ENCODE results near the gene KIFC1. TPM values are rescaled to one million over a fixed set of nuclear protein-coding genes. Genes with fewer than 3 reads are reported as not detected.

The KIFC1 gene
- total and polyA plus RNA-seq, 9 of the 15 experiments (the other 6 are each of a cell fraction or from before 2014, with no cell fraction given), result 1.3 to 95.2 (median 76.9) TPM

DNA sequence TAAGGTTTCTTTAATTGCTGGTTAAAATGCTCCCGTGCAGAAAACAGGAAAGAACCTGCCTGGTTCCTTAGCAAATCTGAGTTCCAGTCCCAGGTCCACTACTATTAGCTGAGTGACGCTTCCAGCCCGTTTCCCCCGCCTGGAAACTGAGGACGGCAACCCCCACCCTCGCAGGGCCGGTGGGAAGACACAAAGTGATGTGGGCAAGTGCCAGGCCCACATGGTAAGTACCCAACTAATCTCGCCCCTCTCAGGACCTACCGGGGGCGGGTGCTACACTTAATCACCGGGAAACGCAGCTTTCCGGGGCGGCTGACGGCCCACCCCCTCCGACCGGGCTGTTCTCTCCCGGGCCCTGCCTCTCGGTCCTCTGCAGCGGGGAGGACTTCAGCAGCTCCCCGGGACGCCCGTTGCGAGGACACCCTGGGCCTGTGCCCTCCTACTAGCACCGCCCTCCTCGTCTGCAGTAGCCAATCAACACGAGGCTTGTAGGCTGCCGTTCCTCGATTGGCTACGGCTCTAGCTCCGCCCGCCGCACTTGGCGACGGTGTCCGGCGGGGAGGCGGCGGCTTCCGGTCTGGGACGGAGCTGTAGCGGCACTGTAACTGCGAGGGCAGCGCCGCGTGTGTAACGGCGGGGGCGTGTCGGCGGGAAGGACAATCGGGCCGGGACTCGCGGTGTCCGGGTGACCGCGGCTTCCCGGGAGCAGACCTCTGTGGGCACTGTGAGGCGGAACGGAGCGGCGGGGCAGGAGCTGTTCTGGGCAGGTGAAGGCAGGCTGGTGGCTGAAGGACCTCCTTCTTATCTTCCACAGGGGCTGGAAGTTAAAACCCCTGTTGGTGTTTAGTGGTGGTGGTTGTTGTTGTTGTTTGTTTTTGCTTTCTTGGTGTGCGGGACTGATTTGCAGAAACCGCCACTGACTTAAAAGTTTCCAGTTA lies 62.7 kb downstream of the KIFC1 start, which contains the start of gene ZBTB9 (continued):
- TF ChIP-seq, protein P1, sequence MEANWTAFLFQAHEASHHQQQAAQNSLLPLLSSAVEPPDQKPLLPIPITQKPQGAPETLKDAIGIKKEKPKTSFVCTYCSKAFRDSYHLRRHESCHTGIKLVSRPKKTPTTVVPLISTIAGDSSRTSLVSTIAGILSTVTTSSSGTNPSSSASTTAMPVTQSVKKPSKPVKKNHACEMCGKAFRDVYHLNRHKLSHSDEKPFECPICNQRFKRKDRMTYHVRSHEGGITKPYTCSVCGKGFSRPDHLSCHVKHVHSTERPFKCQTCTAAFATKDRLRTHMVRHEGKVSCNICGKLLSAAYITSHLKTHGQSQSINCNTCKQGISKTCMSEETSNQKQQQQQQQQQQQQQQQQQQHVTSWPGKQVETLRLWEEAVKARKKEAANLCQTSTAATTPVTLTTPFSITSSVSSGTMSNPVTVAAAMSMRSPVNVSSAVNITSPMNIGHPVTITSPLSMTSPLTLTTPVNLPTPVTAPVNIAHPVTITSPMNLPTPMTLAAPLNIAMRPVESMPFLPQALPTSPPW (CRISPR knock-in tag; IDR thresholded peaks at IDR 0.05), result peak; percentile 76
- TF ChIP-seq, protein P2, sequence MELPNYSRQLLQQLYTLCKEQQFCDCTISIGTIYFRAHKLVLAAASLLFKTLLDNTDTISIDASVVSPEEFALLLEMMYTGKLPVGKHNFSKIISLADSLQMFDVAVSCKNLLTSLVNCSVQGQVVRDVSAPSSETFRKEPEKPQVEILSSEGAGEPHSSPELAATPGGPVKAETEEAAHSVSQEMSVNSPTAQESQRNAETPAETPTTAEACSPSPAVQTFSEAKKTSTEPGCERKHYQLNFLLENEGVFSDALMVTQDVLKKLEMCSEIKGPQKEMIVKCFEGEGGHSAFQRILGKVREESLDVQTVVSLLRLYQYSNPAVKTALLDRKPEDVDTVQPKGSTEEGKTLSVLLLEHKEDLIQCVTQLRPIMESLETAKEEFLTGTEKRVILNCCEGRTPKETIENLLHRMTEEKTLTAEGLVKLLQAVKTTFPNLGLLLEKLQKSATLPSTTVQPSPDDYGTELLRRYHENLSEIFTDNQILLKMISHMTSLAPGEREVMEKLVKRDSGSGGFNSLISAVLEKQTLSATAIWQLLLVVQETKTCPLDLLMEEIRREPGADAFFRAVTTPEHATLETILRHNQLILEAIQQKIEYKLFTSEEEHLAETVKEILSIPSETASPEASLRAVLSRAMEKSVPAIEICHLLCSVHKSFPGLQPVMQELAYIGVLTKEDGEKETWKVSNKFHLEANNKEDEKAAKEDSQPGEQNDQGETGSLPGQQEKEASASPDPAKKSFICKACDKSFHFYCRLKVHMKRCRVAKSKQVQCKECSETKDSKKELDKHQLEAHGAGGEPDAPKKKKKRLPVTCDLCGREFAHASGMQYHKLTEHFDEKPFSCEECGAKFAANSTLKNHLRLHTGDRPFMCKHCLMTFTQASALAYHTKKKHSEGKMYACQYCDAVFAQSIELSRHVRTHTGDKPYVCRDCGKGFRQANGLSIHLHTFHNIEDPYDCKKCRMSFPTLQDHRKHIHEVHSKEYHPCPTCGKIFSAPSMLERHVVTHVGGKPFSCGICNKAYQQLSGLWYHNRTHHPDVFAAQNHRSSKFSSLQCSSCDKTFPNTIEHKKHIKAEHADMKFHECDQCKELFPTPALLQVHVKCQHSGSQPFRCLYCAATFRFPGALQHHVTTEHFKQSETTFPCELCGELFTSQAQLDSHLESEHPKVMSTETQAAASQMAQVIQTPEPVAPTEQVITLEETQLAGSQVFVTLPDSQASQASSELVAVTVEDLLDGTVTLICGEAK (IDR thresholded peaks at IDR 0.05), result peak; percentile 96
- TF ChIP-seq, protein P2 (CRISPR knock-in tag; IDR thresholded peaks at IDR 0.05), result no peak
- TF ChIP-seq CBFA2T3 (IDR thresholded peaks at IDR 0.05) (no peak), ZNF589 (CRISPR knock-in tag; IDR thresholded peaks at IDR 0.05; ENCODE audit: low read depth) (no peak), LEF1 (IDR thresholded peaks at IDR 0.05) (no peak), NR4A1 (CRISPR knock-in tag; IDR thresholded peaks at IDR 0.05) (peak; percentile 62), NR4A1 (tag; IDR thresholded peaks at IDR 0.05) (no peak), HMGN3 (IDR thresholded peaks at IDR 0.05; ENCODE audit: borderline replicate concordance, extremely low read depth, insufficient read length, low read depth, low read length) (peak; percentile 94), TAF15 (IDR thresholded peaks at IDR 0.05; ENCODE audit: low read depth, low read length) (no peak), PTRF (tag; IDR thresholded peaks at IDR 0.05) (no peak), MTA2 (IDR thresholded peaks at IDR 0.05; ENCODE audit: low read depth) (no peak), CHCHD3 (CRISPR knock-in tag; IDR thresholded peaks at IDR 0.05) (no peak), TFE3 (CRISPR knock-in tag; IDR thresholded peaks at IDR 0.05) (no peak)
- TF ChIP-seq, protein P3, sequence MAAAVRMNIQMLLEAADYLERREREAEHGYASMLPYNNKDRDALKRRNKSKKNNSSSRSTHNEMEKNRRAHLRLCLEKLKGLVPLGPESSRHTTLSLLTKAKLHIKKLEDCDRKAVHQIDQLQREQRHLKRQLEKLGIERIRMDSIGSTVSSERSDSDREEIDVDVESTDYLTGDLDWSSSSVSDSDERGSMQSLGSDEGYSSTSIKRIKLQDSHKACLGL (CRISPR knock-in tag; IDR thresholded peaks at IDR 0.05; ENCODE audit: borderline replicate concordance, poor library complexity, severe bottlenecking), result peak; percentile 79
